Measurements from ENCODE around the gene MT1HL1.

MT1HL1 gene

GRCh38 chr1:236966636-236967035 is 37.6 kb downstream of the MT1HL1 start:
- DNase-seq: no peak

DNA sequence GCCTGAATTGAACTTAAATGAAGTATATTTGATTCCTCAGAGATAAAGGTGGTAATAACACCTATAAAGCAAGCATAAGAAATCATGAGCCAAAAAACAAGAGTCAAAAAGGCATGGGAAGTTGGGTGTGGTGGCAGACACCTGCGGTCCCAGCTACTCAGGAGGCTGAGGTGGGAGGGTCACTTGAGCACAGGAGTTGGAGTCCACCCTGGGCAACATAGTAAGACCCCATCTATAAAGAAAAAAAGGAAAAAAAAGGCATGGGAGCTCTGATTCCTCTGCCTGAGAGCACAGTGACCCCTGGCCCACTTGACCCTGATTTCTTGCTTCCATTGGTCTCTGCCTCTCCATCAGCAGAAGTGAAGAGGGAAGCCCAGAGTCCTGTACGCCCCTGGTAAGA is 40.3 kb downstream of the MT1HL1 start:
- no peak for DNase-seq

GRCh38 chr1:236959112-236959511 is 45.1 kb downstream of the MT1HL1 start:
- DNase-seq: no peak

- peak in 1 of 2 experiments; percentile 10 for DNase-seq
These were observed 47.0 kb downstream of the MT1HL1 start for GRCh38 chr1:236957235-236957634.

All from NCI-H524 (cell line).